Right lobe of liver (tissue), 6 donors: ENCODE results near the gene NDUFAF2. TPM values are rescaled to one million over a fixed set of nuclear protein-coding genes. Genes with fewer than 3 reads are reported as not detected.

Experiments used
- ATAC-seq, 4 donors: fragments of 200-7000 bp; cut with Tn5 transposase; one replicate each; pipeline ENCODE4 v1.9.1; 2020; ENCODE audit warnings: mild to moderate bottlenecking in 4 of 4, moderate library complexity in 4 of 4
- DNase-seq, 3 donors: peaks; one replicate each; pipeline ENCODE4 v3.0.0-alpha.2; 2020
- H3K27ac ChIP-seq, 3 donors: fragments of 200-600 bp; one replicate each; pipeline ENCODE4 v1.8.0; 2022
- H3K27me3 ChIP-seq, 2 donors: fragments of 200-600 bp; one replicate each; pipeline ENCODE4 v1.8.0; 2022
- H3K36me3 ChIP-seq, 4 donors: fragments of 200-600 bp; sonication (generic) in 1 of 4; one replicate each; pipeline versions ENCODE4 v1.5.1 to v1.8.0; 2017 to 2022; ENCODE audit warnings: control low read depth in 1 of 4
- H3K4me1 ChIP-seq, 4 donors: fragments of 200-600 bp; sonication (generic) in 1 of 4; one replicate each; pipeline versions ENCODE4 v1.5.1 to v1.8.0; 2017 to 2022; ENCODE audit warnings: control low read depth in 1 of 4
- H3K4me3 ChIP-seq, 3 donors: fragments of 200-600 bp; one replicate each; pipeline ENCODE4 v1.8.0; 2022
- H3K9me3 ChIP-seq, 4 donors: fragments of 200-600 bp; sonication (generic) in 1 of 4; one replicate each; pipeline versions ENCODE4 v1.5.1 to v1.8.0; 2017 to 2022; ENCODE audit warnings: control low read depth in 1 of 4
- POLR2A ChIP-seq: fragments of 450-650 bp; IDR thresholded peaks from one replicate; pipeline ENCODE4 v1.6.1; 2017; ENCODE audit warnings: antibody characterized with exemption, mild to moderate bottlenecking
- WGBS: methylation state at CpG from one replicate; pipeline ENCODE4 v1.1.6; 2018; ENCODE audit warnings: low coverage, low lambda C conversion rate; ENCODE audit not compliant: insufficient coverage; ENCODE audit errors: missing lambda C conversion rate; 5-methylcytosine and 5-hydroxymethylcytosine counted together
- intact Hi-C, 2 donors: fragments of 100-400 bp; cut with DNase I; formaldehyde crosslinking; loops; one replicate each; pipeline versions ENCODE4 v1.11.2 to v1.14.1; 2022
- total RNA-seq, 6 experiments: library from RNA; depleted of rRNA in 2 of 6; stranded (reverse); fragments of >200 nt in 2 of 6; fragmentation: NEBNext Ultra II Directional in 3 of 6; extraction: Animal tissue kit (Norgen Biotek cat#: 25700) in 3 of 6; gene quantifications; one replicate each; pipeline versions ENCODE4 v1.1.0 to v1.2.4, GENCODE V29; 2016 to 2023
- TF ChIP-seq, protein P1 (sequence below), 4 donors: fragments of 200-600 bp in 3 of 4; fragments of 450-650 bp in 1 of 4; IDR thresholded peaks; one replicate each; pipeline versions ENCODE4 v1.5.1 to v1.8.0; 2016 to 2022; ENCODE audit warnings: antibody characterized with exemption in 4 of 4, mild to moderate bottlenecking in 2 of 4
- donor health status: DM: no; HTN: yes; CAD: no.
- donor health status: DM: no; HTN: no; CAD: no.
- donor health status: DM: no; HTN: no; CAD: no.
- donor health status: DM: no; HTN: yes; CAD: no.
- donor health status: DM: no; HTN: yes; CAD: no.

NDUFAF2 gene
- total RNA-seq, 6 experiments from 2014 or later: 8.4 to 30.1 (median 11.8) TPM

DNA sequence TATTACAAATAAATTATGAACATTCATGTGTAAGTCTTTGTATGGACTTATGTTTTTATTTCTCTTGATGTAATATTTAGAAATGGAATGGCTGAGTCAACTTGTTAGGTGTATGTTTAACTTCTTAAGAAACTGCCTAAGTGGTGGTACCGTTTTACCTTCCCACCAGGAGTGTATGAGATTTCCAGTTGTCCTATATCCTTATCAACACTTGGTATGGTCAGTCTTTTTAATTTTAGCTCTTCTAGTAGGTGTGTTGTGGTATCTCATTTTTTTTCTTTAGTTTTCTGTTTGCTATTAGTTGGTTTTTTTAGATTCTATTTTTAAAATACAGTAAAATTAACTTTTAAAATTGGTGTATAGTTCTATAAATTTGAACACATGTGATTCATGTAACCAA, 3.7 kb downstream of the NDUFAF2 start:
- no peak overlapping the region for H3K27ac ChIP-seq
- no peaks in the 10 kb centered on the region for H3K36me3 ChIP-seq
- intact Hi-C loops: no loop called here
- H3K4me3 ChIP-seq: no peak overlapping the region
- DNase-seq: no peak
- H3K4me1 ChIP-seq: peaks cover 0 to 11% (median 0%) of the 10 kb centered on the region in 4 donors
- 100% methylated on average over 1 of the region's 1 CpG for WGBS
- TF ChIP-seq, protein P1, sequence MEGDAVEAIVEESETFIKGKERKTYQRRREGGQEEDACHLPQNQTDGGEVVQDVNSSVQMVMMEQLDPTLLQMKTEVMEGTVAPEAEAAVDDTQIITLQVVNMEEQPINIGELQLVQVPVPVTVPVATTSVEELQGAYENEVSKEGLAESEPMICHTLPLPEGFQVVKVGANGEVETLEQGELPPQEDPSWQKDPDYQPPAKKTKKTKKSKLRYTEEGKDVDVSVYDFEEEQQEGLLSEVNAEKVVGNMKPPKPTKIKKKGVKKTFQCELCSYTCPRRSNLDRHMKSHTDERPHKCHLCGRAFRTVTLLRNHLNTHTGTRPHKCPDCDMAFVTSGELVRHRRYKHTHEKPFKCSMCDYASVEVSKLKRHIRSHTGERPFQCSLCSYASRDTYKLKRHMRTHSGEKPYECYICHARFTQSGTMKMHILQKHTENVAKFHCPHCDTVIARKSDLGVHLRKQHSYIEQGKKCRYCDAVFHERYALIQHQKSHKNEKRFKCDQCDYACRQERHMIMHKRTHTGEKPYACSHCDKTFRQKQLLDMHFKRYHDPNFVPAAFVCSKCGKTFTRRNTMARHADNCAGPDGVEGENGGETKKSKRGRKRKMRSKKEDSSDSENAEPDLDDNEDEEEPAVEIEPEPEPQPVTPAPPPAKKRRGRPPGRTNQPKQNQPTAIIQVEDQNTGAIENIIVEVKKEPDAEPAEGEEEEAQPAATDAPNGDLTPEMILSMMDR (IDR thresholded peaks at IDR 0.05): no peak
- TF ChIP-seq POLR2A: no peak
- ATAC-seq: no peak
- H3K9me3 ChIP-seq: no peaks in the 10 kb centered on the region
- no peaks in the 10 kb centered on the region for H3K27me3 ChIP-seq

DNA sequence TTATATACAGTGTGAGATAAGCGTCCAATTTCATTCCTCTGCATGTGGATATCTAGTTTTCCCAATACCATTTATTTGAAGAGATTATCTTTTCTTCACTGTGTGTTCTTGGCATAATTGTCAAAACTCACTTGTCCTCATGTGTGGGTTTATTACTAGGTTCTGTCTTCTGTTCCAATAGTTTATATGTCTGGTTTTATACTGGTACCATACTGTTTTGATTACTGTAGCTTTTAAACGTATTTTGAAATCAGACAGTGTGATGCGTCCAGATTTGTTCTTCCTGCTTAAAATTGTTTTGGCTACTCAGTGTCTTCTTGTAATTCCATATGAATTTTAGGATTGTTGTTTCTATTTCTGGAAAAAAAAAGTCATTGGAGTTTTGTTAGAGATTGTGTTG, 10.2 kb downstream of the NDUFAF2 start:
- Histone ChIP-seq H3K27me3 (no peaks in the 10 kb centered on the region), H3K27ac (no peak overlapping the region), H3K36me3 (no peaks in the 10 kb centered on the region), H3K4me3 (no peak overlapping the region), H3K9me3 (no peaks in the 10 kb centered on the region), H3K4me1 (no peaks in the 10 kb centered on the region)
- intact Hi-C loops: no loop called here
- WGBS: 95% methylated on average over 3 of the region's 3 CpGs
- DNase-seq (no peak), ATAC-seq (no peak)
- TF ChIP-seq, protein P1 (IDR thresholded peaks at IDR 0.05): no peak
- TF ChIP-seq POLR2A: no peak

DNA sequence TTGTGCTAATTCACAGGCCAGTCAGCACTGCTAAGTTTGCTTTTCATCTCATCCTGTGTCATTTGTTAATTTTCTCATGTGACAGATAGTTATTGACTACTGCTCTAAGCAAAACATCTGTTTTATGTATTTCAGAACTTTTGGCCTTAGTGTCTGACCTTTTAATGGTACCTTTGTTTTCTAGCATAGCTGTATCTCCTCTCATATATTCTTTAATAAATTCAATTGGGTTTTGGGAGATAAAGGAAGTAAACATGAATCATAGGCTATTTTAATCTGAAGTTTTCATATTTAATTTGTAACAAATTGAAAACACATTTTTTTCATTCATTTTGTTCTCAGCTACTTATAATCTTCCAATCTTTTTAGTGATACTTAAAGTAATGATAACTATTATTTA, 13.1 kb downstream of the NDUFAF2 start:
- DNase-seq (no peak), ATAC-seq (no peak)
- no peaks in the 10 kb centered on the region for H3K9me3 ChIP-seq
- H3K36me3 ChIP-seq: no peaks in the 10 kb centered on the region
- intact Hi-C loops: no loop called here
- no peak overlapping the region for H3K27ac ChIP-seq
- no peak overlapping the region for H3K4me3 ChIP-seq
- TF ChIP-seq, protein P1 (IDR thresholded peaks at IDR 0.05): no peak
- TF ChIP-seq POLR2A: no peak
- H3K4me1 ChIP-seq: no peaks in the 10 kb centered on the region
- H3K27me3 ChIP-seq: no peaks in the 10 kb centered on the region

DNA sequence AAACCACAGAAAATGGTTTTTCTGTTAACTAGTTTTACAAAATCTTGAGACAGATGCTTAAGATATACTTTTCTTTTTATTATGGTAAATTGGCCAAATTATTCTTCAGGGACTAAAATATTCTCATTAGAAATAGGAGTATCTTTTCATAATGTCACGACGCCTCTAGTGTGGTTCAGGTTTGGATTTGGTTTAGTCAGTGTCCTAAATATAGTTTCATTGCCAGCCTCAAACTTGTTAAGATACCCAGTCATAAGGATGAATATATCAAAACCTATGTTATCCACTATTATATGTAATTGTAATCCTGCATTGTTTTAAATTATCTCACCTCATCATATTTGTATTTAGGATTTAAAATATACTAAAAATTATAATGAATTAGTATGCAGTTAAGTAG, 13.7 kb downstream of the NDUFAF2 start:
- intact Hi-C loops: no loop called here
- WGBS: 93% methylated on average over 2 of the region's 2 CpGs
- no peak for ATAC-seq

DNA sequence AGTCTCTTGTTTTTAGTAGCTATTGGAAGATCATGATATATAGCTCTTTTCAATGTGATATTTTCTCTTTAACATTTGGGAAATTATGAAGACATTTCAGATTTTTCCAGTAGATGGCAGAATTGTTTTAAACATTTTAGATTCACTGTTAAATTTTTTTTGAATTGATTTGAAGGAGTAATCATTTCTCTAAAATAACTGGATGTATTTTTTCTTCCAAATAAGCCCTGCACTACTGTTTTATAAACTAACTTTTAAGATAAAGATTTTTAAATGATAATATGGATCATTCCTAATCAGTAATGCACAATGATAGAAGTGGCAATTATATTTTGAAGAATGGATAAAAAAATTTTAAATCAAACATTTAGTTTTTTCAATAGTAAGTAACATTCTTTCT, 14.2 kb downstream of the NDUFAF2 start:
- intact Hi-C loops: no loop called here
- Histone ChIP-seq H3K36me3 (no peaks in the 10 kb centered on the region), H3K4me1 (no peaks in the 10 kb centered on the region), H3K9me3 (no peaks in the 10 kb centered on the region), H3K27ac (no peak overlapping the region), H3K4me3 (no peak overlapping the region), H3K27me3 (no peaks in the 10 kb centered on the region)
- no peak for DNase-seq
- ATAC-seq: no peak
- TF ChIP-seq, protein P1 (IDR thresholded peaks at IDR 0.05): peak; percentile 17 to 39 (median 31)
- no peak for TF ChIP-seq POLR2A

More for the DNA sequence above, 13.7 kb downstream of the NDUFAF2 start:
- Histone ChIP-seq H3K9me3 (no peaks in the 10 kb centered on the region), H3K27ac (no peak overlapping the region), H3K27me3 (no peaks in the 10 kb centered on the region), H3K36me3 (no peaks in the 10 kb centered on the region), H3K4me1 (no peaks in the 10 kb centered on the region), H3K4me3 (no peak overlapping the region)
- no peak for DNase-seq
- TF ChIP-seq, protein P1 (IDR thresholded peaks at IDR 0.05): no peak
- no peak for TF ChIP-seq POLR2A
